Epithelial cell of esophagus (primary cell): ENCODE data around the gene ATP10D.

Experiments
- DNase-seq: peaks from one replicate; pipeline ENCODE4 v3.0.0; 2010; ENCODE audit warnings: low read depth
- H3K4me3 ChIP-seq: 2 replicates; pipeline ENCODE4 v1.5.1; 2011; ENCODE audit warnings: mild to moderate bottlenecking, low read length, control low read depth
- TF ChIP-seq, protein P1 (sequence below): IDR thresholded peaks from 2 replicates; pipeline ENCODE4 v1.5.1; 2011; ENCODE audit warnings: low read depth, mild to moderate bottlenecking, low read length, control low read depth, inconsistent platforms; ENCODE audit not compliant: insufficient read depth; ENCODE audit errors: missing control alignments

Gene ATP10D

DNA sequence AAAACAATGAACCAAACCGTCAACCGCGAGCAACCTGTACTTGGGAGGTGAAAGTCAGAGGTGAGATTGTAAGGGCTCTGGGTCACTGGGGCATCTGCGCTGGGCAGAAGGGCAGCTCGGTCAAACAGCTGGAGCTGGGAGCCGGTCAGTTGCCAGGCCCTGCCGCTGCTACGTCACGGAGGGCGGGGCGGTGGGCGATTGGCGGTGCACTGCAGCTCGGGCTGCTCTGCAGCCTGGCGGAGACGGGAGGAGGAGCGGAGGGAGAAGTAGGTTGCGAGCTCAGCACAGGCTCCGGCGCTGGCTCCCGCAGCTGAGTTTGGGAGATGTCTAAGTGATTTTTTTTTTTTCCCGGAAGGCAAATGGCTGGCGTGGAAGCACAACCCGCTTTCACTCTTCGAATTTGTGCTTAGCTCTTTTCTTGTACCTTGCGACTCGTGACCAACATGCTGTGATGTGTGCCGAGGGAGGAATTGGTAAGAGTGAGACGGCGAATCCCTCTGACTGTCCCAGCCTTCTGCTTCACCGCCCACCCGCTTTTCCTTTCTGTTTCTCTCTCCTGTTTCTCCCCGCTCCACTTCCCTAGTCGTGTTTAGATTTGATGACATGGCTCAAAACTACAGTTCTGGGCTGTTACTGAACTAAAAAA lies at the start of gene ATP10D:
TSS of gene ATP10D (plus strand) at position 229 of the 646 bp plus-strand sequence. CDS start 27,266 bp downstream, outside the sequence.
- peak within 1 kb of the TSS; percentile 62 for H3K4me3 ChIP-seq
- DNase-seq, result peak; percentile 95
- TF ChIP-seq, protein P1, sequence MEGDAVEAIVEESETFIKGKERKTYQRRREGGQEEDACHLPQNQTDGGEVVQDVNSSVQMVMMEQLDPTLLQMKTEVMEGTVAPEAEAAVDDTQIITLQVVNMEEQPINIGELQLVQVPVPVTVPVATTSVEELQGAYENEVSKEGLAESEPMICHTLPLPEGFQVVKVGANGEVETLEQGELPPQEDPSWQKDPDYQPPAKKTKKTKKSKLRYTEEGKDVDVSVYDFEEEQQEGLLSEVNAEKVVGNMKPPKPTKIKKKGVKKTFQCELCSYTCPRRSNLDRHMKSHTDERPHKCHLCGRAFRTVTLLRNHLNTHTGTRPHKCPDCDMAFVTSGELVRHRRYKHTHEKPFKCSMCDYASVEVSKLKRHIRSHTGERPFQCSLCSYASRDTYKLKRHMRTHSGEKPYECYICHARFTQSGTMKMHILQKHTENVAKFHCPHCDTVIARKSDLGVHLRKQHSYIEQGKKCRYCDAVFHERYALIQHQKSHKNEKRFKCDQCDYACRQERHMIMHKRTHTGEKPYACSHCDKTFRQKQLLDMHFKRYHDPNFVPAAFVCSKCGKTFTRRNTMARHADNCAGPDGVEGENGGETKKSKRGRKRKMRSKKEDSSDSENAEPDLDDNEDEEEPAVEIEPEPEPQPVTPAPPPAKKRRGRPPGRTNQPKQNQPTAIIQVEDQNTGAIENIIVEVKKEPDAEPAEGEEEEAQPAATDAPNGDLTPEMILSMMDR, result no peak

DNA sequence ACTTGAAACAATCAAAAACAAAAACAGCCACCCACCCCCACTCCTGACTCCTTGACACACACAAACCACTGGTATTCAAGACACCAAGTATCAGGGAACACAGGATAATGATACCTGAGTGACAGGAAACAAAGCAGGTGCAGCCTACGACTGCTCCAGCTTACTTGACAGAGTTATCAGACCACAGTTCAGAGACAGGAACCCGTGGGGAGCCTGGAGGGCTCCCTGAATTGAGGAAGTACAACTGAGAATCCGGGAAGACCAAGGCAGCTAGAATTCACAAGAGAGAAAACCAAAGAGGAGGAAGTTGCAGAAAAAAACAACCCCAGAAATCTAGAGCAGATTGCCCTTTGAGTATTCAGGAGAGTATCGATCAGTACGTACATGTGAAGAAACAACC lies 42.1 kb upstream of the ATP10D start:
- TF ChIP-seq, protein P1, result no peak
- no peak overlapping the region for H3K4me3 ChIP-seq
- DNase-seq, result no peak

DNA sequence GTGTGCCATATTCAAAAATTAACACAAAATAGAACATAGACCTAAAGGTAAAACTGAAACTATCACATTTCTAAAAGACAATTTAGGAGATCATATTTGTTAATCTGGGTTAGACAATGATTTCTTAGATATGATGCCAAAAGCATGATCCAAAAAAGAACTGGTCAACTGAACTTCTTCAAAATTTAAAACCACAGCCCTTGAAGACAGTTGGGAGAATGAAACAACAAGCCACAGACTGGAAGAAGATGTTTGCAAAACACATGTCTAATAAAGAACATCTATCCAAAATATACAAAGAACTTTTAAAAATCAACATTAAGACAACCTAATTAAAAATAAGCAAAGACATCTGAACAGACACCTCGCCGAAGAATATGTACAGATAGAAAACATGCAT lies 41.0 kb upstream of the ATP10D start:
- H3K4me3 ChIP-seq, result no peak overlapping the region
- no peak for DNase-seq
- TF ChIP-seq, protein P1, result no peak

DNA sequence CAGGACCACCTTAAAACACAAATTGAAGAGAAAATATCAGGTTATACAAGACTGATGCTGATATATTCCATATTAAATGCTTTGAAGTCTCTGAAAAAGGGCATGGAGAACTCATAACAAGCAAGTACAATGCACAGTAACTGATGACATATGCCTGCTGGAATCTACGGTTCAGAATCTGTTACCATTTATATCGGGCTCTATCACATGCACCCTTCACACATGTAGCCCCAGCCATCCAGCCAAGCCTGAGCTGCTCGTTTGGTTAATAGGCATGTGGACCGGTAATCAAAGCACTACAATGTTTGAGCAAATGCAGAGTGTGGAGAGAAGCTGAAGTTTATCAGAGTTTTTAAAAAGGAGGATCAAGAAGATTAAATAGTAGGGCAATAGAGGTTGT lies 33.4 kb upstream of the ATP10D start:
- no peak overlapping the region for H3K4me3 ChIP-seq
- TF ChIP-seq, protein P1, result no peak
- no peak for DNase-seq

DNA sequence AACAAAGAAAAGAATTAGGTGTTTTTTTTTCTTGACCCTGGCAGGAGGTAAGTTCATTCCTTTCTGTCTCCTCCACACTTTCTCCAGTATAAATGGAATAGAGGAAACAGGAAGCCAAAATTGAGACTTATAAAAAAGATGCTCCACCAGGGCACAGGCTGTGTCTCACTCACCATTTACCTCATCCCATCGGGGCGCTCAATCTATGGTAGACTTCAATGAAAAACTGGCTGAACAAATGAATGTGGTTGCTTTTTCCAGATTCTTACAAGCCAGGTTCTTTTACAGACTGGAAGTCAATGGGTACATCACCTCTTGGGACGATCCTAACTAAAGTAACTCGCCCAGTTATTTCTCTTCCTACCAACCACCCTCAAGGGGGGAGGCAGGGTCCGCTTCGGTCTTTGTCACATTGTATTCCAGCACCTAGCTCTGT lies 22.3 kb upstream of the ATP10D start:
- TF ChIP-seq, protein P1, result no peak
- peak; percentile 27 for DNase-seq
- peak overlapping the region; percentile 79 for H3K4me3 ChIP-seq

DNA sequence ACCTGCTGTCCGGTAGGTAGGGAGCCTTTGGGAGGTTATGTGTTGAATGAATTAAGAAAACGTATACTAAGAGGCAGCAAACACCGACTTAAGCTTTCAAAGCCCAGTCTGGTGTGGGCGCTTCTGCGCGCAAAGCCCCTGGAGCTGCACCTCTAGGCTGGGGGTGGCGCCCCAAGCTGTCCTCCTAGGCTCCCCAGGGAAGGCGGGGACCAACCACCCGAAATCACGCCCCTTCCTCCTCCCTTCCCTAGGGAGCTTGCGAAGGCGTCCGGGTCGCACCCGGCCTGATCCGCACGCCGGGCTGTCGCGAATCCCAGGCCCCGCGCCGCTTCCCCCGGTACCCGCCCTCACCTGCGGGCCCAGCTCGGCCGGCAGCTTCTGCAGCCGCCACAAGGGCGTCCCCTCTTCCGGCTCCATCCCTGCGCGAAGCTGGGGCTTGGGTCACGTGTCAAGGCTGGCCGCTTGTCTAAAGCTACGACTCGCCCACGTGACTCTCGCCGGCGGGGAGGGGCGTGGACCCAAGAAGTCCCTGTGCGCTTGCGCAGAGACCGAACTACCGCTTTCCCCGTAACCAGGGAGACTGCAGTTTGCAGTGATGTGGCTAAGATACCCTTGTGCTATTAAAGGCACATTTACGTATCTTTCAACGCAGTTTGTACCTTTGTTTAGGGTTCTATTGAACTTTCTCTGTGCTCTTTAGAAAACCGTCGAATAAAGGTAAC lies 21.7 kb upstream of the ATP10D start, which contains the start of gene COMMD8:
TSS of gene COMMD8 (minus strand) at position 468 of the 722 bp plus-strand sequence. CDS start at position 417, 51 bp downstream.
- TF ChIP-seq, protein P1, result no peak
- DNase-seq, result peak; percentile 96
- H3K4me3 ChIP-seq, result peak within 1 kb of the TSS; percentile 79
